Cardiac muscle cell (in vitro differentiated cells and primary cell): ENCODE results near the gene POU2AF3. TPM values are rescaled to one million over a fixed set of nuclear protein-coding genes. Genes with fewer than 3 reads are reported as not detected.
A peak's percentile ranks its signal among the peaks of the same experiment; 100 is the strongest.
"Not testable (repeated sequence)": the region's sequence is repeated elsewhere in the genome, so short reads cannot be mapped to it uniquely, and the experiment has no call there.

Experiments
- DNase-seq, 2 donors: peaks; one replicate each; pipeline versions ENCODE4 v3.0.0 to v3.0.0-alpha.2; 2010 to 2017; ENCODE audit warnings: low read depth in 1 of 2, low spot score in 1 of 2
- H3K27ac ChIP-seq: fragments of 200-600 bp; sonication (generic); 2 replicates; pipeline ENCODE4 v1.5.1; 2016
- H3K27me3 ChIP-seq: fragments of 200-600 bp; sonication (generic); 2 replicates; pipeline ENCODE4 v1.6.0; 2016; ENCODE audit warnings: control low read depth
- H3K36me3 ChIP-seq: fragments of 200-600 bp; sonication (generic); 2 replicates; pipeline ENCODE4 v1.5.1; 2016; ENCODE audit warnings: control low read depth
- H3K4me1 ChIP-seq: fragments of 200-600 bp; sonication (generic); 2 replicates; pipeline ENCODE4 v1.8.1; 2017; ENCODE audit warnings: low read depth, mild to moderate bottlenecking, mixed run types
- H3K4me3 ChIP-seq: fragments of 200-600 bp; sonication (generic); 2 replicates; pipeline ENCODE4 v1.5.1; 2016; ENCODE audit warnings: mild to moderate bottlenecking
- H3K9me3 ChIP-seq: fragments of 200-600 bp; sonication (generic); 2 replicates; pipeline ENCODE4 v1.5.1; 2017; ENCODE audit warnings: low read depth, mild to moderate bottlenecking, control low read depth
- polyA plus RNA-seq: library from polyadenylated mRNA; unstranded; fragments of >200 nt; fragmentation: Nextera tagmentation; extraction: Ambion mirVana; gene quantifications from 2 replicates; pipeline ENCODE4 v1.2.1, GENCODE V29; 2016
- total RNA-seq: library from RNA; depleted of rRNA; stranded (reverse); fragments of >200 nt; gene quantifications from 2 replicates; pipeline ENCODE4 v1.2.3, GENCODE V29; 2016
- TF ChIP-seq, protein P1 (sequence below): IDR thresholded peaks from 2 replicates; pipeline ENCODE4 v1.5.1; 2012; ENCODE audit warnings: low read depth, mild to moderate bottlenecking, low read length

Gene POU2AF3
- total and polyA plus RNA-seq, 2 experiments from 2014 or later: 0.36 to 0.83 TPM

DNA sequence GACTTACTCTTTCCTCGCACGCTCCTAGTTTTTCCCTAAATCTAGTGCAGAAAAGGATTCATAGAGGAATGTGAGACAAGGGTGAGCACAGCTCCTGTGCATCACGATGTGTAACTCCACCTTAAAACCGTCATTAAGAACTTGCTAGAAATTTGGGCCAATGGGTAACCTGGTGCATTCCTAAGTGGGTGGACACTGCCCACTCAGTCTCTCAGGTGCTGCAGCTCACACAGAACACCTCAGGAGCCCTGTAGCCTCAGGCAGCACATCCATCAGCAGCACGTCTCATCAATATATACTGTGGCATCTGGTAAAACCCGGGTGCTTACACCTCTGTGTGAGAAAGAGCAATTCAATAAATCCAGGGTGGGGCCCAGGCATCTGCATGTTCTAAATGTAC is 12.4 kb downstream of the POU2AF3 start:
- TF ChIP-seq, protein P1, sequence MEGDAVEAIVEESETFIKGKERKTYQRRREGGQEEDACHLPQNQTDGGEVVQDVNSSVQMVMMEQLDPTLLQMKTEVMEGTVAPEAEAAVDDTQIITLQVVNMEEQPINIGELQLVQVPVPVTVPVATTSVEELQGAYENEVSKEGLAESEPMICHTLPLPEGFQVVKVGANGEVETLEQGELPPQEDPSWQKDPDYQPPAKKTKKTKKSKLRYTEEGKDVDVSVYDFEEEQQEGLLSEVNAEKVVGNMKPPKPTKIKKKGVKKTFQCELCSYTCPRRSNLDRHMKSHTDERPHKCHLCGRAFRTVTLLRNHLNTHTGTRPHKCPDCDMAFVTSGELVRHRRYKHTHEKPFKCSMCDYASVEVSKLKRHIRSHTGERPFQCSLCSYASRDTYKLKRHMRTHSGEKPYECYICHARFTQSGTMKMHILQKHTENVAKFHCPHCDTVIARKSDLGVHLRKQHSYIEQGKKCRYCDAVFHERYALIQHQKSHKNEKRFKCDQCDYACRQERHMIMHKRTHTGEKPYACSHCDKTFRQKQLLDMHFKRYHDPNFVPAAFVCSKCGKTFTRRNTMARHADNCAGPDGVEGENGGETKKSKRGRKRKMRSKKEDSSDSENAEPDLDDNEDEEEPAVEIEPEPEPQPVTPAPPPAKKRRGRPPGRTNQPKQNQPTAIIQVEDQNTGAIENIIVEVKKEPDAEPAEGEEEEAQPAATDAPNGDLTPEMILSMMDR: no peak
- H3K36me3 ChIP-seq: no peaks in the 10 kb centered on the region
- no peak overlapping the region for H3K27ac ChIP-seq
- H3K4me3 ChIP-seq: no peak overlapping the region
- H3K27me3 ChIP-seq: peaks cover 4% of the 10 kb centered on the region
- DNase-seq: no peak
- no peaks in the 10 kb centered on the region for H3K4me1 ChIP-seq
- H3K9me3 ChIP-seq: no peaks in the 10 kb centered on the region

DNA sequence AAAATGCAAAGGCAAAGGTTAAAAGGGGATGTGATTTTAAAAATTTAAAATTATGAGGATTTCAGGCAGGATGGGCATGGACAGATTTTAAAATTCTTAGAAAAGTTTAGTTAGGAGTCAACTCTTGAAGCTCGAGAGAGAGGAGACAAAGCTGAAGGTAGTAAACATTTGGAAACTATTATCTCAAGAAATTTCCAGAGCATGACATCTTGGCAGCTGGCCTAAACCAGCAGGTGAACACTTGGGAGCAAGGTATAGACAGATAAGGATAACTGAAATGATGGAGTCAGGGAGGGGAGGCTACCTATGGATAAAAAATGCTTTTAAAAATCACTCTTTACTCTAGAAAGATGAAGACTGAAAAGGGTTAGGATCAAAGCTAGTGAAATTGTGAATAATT is 13.7 kb downstream of the POU2AF3 start:
- TF ChIP-seq, protein P1: no peak
- Histone ChIP-seq H3K27me3 (peaks cover 4% of the 10 kb centered on the region), H3K9me3 (no peaks in the 10 kb centered on the region), H3K4me3 (no peak overlapping the region), H3K27ac (no peak overlapping the region), H3K4me1 (no peaks in the 10 kb centered on the region), H3K36me3 (no peaks in the 10 kb centered on the region)
- no peak for DNase-seq

DNA sequence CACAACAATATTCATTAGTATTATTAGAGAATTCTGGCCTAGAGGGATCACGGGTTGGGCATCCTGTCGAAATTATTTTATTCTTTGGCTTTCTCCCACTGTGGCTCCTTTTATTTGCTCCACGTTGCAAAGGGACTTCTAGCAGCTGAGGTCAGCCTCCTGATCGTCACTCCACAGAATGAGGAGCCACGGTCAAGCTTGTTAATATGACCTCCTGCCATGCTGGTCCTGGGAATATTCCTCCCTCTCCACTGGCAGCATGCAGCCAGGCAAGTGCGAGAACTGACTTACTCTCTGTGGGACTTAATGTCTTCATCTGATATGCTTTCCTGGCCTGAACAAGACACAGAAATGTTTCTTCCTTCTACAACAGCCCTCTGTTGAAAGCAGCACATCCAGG is 20.9 kb downstream of the POU2AF3 start:
- Histone ChIP-seq H3K9me3 (no peaks in the 10 kb centered on the region), H3K27me3 (no peaks in the 10 kb centered on the region)
- no peak for DNase-seq

DNA sequence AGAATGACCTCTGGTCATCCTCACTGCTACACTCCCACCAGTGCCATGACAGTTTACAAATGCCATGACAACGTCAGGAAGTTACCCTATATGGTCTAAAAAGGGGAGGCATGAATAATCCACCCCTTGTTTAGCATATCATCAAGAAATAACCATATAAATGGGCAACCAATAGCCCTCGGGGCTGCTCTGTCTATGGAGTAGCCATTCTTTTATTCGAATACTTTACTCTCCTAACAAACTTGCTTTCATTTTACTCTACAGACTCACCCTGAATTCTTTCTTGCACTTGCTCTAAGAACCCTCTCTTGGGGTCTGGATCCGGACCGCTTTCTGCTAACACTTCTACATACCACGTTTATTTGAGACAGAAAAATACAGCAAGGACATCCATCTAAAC is 21.9 kb downstream of the POU2AF3 start:
- H3K4me1 ChIP-seq, H3K36me3 ChIP-seq, H3K27me3 ChIP-seq, H3K27ac ChIP-seq, H3K4me3 ChIP-seq, H3K9me3 ChIP-seq, DNase-seq: not testable (repeated sequence)

More for the DNA sequence above, 20.9 kb downstream of the POU2AF3 start:
- H3K4me1 ChIP-seq: no peaks in the 10 kb centered on the region
- H3K27ac ChIP-seq: no peak overlapping the region
- TF ChIP-seq, protein P1: no peak
- H3K36me3 ChIP-seq: no peaks in the 10 kb centered on the region
- H3K4me3 ChIP-seq: no peak overlapping the region

DNA sequence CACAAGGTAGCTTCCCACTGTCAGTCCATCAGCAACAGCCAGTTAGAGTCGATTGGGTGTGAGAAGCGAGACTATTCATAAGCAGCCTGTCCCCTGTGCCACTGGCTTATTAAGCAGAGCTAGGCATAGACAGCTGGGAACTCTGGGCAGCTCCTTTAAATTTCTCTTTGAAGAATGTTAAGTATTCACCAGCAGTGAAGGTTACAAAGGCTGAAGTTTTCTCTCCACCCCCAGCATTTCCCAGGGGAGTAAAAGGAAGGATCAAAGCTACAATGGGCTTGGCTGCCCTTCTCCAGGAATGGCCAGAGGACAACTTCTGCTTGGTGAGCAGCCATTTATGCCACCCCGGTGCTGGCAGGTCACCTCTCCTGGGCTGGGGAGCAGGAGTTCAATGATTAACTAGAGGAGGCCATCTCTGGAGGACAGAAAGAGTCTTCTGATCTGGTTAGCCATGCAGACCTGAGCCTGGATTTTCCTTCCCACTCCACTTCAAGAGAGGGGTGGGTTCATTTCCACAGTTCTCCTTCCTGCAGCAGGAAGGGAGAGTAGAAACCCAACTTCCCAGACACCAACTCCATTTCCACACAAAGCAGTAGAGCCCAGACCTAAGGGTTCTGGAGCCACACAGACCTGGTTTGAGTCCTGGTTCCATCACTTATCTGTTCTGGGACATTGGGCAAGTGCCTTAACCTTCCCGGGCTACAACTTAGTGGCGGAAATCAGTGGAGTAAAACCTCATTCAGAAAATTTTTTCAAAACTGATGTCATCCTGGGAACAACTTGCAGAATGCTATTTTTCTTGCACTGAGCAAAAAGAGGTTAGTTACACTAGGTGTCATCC is 22.6 kb downstream of the POU2AF3 start:
- peak in 1 of 2 donors; percentile 36 for DNase-seq
- TF ChIP-seq, protein P1: no peak

DNA sequence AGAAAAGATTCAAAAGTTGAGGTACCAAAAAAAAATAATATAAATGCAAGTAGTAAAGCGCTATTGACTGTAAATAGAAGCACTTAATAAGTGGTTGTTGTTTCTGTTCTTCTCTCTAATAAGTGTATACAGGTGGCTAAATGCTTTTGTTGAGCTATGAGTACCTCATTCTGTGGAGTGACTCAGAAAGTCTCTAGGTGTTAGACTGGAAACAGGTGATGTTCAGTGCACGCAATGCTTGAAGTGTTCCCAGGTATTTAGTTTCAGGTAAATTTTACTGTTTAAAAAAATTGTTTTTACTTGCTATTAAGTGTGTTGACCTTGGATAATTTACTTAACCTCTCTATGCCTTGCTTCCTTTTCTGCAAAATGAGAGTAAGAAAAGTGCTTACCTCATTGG is 24.2 kb downstream of the POU2AF3 start:
- Histone ChIP-seq H3K4me3 (no peak overlapping the region), H3K36me3 (no peaks in the 10 kb centered on the region), H3K27ac (no peak overlapping the region), H3K9me3 (no peaks in the 10 kb centered on the region), H3K4me1 (no peaks in the 10 kb centered on the region), H3K27me3 (no peaks in the 10 kb centered on the region)
- TF ChIP-seq, protein P1: no peak
- DNase-seq: no peak

More for the DNA sequence above, 22.6 kb downstream of the POU2AF3 start:
- Histone ChIP-seq H3K27me3 (no peaks in the 10 kb centered on the region), H3K27ac (no peak overlapping the region), H3K4me1 (no peaks in the 10 kb centered on the region), H3K4me3 (no peak overlapping the region), H3K36me3 (no peaks in the 10 kb centered on the region), H3K9me3 (no peaks in the 10 kb centered on the region)
